ENCODE results near the gene ATPAF2.

The ATPAF2 gene

DNA sequence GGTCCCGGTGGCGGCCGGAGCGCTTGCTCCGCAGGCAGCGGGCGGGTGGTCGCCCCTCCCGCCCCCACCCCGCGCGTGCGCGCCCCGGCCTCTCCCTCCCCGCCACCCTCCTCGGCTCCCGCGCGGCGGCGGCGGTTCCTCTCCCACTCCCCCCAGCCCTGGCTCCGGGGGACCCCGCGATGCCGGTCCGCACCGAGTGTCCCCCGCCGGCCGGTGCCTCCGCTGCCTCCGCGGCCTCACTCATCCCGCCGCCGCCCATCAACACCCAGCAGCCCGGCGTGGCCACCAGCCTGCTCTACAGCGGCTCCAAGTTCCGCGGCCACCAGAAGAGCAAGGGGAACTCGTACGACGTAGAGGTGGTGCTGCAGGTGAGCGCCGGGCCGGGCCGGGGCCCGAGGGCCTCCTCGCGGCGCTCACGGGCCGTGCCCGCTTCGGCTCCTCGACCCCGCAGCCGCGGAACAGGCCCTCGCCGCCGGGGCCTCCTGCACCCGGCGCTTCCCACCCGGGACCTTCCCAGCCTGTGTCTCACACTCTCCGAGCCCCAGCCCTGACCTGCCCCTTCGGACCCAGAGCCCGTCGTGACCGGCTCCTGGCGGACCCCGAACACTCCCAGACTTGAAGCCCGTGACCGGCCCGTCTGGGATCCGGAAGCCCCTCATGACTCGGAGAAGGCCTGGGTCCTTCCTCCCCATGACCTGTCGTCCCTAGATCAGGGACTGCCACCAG, 730 bp upstream of the ATPAF2 start:
- peak; percentile 29 for DNase-seq

DNA sequence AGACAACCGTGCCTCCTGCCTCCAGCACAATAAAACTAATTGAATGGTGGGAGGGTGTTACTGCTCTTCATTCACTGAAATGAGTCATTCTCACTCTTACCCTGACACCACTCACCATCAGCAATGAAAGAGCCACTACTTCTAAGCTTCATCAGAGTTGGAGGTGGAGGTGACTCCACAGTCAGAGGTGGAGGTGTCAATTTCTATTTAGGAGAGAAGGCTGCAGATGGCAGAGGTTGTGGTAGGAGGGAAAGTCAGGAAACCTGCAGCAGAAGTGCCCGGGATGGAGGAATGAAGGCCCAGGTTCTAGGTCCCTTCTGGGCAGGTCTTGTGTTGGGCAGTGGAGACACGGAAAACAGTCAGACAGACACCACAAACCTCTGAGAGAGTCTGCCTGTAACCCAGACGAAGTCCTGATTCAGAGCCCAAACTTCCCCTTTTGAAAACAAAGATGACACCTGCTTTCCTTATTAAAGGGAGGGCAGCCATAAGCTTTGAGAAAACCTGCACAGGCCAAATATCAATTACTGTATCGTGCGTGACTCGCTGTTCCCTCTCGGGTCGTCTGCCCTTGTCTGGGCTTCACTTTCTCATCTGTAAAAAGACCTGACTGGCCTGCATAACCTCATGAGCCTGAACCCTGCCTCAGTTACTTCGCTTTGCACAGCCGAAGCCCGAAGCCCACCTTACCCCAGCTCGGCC, 668 bp downstream of the ATPAF2 start:
- peak; percentile 59 for DNase-seq

DNA sequence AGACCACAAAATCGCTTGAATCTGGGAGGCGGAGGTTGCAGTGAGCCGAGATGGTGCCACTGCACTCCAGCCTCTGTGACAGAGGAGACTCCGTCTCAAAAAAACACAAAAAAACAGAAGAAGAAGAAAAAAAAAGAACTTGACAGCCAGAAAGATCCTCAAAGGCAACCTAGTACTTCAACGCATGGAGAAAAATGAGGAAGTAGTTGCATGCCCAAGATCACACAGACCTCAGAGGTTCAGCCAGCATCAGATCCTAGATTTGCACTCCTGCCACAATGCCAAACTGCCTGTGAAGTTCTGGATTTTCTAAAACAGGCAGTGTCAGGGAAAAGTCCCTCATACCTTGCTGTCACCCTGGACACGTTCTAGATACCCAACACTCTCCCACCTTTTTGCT, 1.5 kb downstream of the ATPAF2 start:
- DNase-seq: peak; percentile 57

DNA sequence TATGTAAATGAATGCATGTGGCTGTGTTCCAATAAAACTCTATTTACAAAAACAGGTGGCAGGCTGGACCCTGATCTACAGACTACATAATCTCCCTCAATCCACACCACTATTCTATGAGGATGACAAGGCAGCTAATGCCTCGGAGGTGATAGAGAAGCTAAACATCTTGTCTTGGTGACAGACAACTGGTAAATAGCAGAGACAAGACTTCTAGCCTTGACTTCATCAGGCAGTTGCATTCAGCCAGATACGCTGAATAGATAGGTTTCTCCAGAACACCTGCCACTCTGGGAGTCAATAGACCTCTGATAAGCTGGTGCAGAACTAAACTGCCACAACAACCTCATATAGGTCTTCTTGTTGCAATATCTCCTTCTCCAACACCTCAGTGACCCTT, 3.3 kb downstream of the ATPAF2 start:
- no peak for DNase-seq

DNA sequence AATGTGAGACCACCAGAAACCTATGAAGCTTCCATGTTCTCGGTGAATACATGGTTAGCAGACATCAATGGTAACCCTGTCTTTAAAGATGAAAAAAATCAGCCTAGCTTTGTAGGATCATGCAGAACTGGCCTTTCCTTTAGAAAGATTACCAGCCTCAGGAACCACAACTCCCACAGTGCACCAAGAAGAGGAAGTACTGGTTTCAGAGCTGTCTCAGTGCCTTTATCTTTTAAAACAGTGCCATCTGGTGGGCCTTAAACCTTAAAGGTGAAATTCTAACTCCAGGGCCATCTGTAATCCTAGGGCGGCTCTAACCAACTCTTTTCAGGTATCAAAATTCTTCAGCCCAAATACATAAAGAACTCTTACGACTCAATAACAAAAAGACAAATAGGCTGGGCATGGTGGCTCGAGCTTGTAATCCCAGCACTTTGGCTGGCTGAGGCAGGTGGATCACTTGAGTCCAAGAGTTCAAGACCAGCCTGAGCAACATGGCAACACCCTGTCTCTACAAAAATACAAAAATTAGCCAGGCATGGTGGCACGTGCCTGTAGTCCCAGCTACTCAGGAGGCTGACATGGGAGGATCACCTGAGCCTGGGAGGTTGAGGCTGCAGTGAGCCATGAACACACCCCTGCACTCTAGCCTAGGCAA, 5.4 kb downstream of the ATPAF2 start:
- DNase-seq: peak; percentile 93

DNA sequence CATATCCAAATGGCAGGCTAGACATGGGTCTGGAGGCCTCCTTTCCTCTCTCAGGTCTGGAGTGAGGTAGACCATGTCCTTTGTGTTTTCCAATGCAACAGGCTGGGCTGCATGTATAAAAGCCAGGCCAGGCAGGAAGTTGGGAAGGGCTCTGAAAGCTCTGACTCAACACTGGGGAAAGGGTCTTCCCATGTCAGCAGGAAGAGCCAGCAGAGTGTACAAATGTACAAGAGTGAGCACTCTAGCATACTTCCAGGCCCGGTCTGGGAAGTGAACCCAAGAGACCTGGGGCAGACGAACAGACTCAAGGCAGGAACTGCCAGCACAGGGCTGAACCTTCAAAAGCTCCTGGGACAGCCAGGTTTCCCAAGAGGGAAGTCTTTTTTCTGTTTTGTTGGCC, 7.0 kb downstream of the ATPAF2 start:
- peak; percentile 27 for DNase-seq

DNA sequence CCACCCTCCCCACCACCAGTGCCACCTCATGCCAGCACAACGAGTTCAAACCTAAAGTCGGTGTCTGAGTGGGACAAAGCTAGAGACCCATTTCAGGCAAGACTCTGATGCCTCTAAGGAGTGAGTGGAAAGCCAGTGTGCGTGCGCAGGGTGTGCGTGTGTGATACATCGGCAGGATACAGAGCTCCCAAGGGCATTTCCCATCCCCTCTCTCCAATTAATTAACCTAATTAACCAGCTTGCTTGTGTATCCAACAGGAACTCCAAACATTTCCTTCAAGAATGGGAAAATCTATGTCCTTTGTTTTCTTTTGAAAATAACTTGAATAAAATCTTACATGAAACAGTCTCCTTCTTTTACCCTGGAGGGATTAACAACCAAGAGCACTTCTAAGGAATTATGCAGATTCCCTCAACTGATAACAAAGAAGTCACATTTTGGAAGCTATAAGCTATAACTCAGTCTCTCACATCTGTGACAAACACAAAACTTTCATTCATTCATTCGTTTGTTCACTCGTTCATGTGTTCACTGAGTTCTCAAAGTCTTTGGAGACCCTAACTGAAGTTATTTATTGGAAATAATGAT, 9.9 kb downstream of the ATPAF2 start:
- no peak for DNase-seq

DNA sequence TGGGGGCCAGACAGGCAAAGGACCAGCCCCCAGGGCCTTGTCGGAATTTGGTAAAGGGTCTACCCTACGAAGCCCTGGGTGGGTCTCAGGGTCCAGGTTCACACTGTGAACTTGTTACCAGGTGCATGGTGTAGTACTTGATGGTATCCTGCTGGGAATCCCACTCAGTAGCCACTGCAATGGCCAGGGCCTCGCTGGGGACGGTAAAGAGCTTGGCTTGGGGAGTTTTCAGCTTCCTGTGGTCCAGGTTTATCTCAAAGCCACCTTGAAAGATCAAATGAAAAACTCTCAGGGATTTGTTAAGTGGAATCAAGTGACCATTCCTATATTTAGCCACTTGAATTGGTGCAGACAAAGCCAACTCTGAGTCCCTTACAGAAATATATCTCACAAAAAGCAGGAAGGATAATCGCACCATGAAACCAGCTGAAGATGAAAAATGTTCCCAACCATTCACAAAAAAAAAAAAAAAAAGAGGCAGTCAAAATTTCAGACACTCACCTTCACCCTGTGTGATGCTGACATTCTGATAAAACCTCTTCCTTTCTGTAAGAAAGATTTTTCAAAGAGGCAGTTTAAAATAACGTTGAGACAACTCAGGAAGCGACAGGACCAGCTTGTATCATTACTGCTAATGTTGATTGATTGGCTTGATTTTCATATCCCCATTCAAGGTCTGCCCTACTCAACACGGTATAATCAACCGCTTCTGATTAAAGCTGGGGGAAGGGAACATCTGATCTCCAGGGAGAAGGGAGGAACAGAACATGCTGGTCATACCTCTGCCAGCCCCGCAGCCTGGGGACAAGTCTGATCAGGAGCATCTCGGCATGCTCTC, 10.6 kb downstream of the ATPAF2 start:
- DNase-seq: no peak

DNA sequence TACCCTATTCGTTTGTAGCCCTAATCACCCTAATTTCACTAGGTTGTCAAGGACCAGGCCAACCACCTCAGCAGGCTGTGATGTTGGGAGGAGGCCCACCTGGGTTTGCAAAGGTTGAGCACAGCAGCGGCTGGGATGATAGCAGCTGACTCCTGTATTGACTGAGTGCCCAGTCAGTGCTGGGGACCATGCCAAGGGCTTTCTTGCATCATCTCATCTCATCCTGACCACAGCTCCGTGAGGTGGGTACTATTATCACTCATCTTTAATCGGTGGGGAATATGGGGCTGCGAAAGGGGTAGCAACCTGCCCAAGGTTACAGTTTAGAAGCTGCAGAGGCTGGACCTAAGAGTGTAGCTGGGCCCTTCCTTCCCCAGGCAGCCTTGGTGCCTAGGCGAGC, 11.7 kb downstream of the ATPAF2 start:
- no peak for DNase-seq

DNA sequence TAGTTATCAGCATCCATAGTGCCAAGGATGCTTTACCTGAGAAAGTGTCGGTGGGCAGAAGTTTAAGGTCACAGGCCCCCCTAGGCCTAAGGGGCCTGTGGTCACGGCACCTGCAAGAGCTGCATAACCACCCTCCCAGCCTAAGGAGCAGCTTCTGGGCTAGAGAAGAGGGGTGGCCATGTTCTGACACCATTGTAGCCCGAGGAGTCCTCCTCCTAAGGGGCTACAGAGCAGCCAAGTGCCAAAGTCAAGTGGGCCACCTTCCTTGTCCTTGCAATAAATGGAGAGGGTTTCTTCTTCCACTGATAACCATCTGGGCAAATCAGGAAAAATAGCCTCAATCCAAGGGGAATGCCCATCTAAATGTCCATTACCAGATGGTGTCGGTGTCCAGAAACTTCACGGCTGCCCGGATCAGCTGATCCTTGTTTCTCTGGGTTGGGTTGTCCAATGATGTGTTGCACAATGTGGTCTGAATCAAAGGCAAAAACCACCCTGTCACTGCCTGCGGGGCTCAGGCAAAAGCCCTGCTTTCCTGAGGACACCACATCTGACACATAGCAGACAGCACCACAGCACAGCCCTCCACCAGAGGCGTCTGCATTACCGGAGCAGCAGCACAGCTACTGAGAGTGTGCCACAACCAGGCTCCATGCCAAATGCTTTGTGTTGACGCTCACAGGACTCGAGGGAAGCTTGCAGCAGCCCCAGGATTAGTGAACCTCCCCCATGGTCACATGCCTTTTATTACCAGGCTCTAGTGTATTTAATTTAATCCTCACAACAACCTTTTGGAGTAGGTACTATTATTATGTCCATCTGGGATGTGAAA, 12.8 kb downstream of the ATPAF2 start:
- DNase-seq: peak; percentile 90

DNA sequence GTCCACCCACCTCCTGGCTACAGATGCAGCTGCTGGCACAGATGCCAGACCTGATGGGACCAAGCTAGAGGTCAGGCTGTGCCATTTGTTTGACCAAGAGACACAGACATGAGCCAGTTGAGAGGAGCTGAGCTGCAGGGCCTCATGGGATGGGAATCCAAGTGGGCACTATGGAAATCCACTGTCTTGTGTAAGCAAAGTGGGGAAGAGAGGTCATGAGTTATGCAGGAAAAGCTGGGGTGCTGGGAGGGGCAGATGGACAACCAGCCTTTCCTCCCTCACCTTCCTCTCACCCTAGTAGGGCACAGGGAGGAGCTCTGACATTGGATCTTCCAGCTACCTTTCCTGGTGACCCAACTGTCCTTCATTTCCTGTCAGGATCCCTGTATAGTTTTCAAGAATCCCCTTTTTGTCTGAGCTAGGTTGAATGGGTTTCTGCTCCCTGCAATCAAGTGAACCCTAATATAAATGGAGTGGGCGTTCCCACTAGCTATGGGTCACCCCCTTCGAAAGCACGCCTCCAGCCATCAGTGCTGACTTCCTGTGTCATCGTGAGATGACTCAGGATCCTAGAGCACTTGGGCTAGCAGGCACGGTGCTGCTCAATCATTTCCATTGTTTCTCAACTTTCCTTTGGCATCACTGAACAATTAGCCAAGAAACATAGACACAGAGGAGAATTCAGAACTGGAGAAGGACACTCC, 13.6 kb downstream of the ATPAF2 start:
- peak; percentile 91 for DNase-seq

DNA sequence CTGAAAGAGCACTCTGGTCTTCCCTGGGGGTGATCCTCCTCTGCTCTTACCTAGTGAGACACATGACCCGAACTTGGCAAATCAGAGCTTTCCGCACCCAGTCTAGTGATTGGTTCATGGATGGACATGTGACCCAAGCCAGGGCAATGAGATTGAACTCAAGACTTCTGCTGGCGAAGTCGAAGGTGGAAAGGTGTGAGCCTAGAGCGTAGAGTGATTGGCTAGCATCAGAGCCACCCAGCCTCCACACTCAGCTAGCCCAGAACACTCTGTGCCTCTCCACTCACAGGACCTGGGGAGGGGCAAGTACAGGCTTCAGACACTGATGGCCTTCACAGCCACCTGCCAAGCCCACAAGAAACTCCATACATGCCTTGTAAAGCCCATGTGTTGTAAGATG, 17.6 kb downstream of the ATPAF2 start:
- no peak for DNase-seq

DNA sequence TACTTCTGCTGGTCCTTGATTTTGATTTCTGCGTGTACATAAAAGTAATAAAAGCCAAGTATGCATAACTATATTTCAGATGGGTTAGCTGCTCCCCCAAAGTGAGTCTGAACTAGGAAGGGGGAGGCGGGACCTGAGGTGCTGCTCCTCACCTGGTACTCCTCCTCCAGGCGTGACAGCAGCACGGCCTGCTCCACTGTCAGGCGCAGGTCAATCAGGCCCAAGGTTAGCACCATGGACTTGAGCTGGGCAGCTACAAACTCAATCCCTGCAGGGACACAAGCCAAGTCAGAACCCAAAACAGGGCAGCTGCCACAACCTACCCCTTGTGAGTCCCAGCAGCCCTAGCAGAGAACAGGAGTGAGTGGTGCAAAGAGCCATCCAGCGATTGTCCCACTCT, 18.0 kb downstream of the ATPAF2 start:
- no peak for DNase-seq

DNA sequence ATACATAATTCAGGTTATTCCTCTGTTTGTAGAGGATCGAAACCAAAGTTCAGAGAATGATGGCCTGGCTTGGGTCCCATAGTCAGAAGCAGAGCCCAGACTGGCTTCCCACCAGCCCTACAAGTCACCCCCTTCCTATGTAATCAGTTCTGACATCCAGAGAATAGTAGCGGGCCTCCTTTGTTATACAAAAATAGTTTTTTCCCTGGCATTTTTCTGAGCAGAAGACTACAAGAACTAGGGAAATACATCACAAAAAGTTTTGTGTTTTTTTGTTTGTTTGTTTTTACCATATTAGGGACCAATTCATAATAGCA, 19.2 kb downstream of the ATPAF2 start:
- no peak for DNase-seq

DNA sequence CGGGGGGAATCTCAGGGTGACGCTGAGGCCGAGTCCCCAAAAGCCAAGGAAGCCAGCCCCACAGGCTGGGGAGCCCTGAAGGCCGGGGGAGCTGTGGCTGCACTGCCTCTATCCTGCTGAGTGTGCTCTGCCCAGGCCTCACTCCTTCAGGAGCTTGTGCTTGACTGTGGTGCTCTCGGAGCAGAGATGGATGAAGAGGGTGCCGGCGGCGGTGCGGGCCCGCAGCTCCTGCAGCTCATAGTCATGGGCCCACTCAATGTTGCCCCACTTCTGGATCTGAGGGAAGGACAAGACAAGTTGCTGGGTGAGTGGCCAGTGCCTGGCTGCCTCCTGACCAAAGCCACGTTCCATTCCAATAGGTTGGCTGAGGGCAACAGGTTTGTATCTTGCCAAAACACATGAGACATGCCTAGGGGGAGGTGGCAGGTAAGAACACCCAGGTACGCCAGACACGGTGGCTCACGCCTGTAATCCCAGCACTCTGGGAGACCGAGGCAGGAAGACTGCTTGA, 20.5 kb downstream of the ATPAF2 start:
- no peak for DNase-seq

DNA sequence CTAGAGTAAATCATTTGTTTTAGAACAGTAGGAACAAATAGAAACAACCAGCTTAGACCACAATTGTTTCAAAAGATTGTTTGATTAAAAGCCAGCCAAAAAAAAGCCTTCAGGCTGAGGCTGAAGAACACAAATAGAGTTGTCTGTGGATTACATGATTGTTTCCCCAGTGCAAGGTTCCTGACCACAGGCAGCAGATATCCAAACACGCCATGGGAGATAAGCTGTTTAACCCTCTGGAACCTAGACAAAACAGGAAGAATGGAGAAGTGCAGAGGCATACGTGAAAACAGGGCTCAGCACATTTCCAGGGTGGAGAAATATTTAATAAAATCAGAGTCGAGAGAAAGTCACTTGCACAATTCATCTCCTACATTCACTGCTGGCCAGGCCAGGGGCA, 21.0 kb downstream of the ATPAF2 start:
- no peak for DNase-seq

DNA sequence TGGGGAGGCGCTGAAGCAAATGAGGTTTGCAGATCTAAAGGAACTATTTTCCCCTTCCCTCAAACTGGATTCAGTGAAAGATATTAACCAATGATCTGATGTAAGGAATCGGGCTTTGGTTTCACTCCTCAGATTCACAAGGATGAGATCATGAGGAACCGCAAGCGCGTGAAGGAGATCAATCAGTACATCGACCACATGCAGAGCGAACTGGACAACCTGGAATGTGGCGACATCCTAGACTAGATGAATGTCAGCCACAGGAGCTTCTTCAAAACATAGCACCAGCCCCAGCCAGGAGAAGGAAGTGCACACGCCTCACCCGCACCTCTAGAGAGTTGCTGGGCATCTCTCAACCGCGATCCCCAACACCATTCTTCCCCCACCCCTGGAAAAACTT, 22.5 kb downstream of the ATPAF2 start:
- DNase-seq: no peak

DNA sequence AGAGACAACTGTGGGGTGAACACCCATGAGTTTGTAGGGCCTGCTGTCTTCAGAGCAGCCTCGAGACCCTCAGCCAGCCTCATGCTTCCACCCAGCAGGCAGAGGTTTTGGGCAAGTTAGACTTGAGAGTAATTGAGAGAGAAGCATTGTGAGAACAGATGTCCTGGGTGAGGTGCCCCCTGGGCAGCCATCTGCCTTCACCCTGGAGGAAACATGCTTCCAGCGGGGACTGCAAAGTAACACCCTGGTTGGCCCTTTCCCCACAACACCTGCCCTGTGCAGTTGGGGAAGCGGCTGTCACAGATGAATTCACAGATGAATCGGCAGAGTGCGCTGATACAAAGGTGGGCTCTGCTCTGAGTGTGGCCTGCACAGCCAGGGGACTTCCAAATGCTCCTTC, 23.4 kb downstream of the ATPAF2 start:
- no peak for DNase-seq

DNA sequence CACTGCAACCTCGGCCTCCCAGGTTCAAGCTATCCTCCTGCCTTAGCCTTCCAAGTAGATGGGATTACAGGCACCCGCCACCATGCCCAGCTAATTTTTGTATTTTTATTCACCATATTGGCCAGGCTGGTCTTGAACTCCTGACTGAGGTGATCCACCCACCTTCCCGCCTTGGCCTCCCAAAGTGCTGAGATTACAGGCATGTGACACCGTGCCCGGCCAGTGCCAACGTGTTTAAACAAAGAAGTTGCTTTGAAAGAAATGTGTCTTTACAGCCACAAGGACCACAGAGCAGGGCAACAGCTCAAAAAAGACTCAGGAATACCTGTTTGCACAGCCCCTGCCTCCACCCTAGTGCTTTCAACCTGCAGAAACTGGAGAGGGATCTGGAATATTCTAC, 25.0 kb downstream of the ATPAF2 start:
- no peak for DNase-seq

DNA sequence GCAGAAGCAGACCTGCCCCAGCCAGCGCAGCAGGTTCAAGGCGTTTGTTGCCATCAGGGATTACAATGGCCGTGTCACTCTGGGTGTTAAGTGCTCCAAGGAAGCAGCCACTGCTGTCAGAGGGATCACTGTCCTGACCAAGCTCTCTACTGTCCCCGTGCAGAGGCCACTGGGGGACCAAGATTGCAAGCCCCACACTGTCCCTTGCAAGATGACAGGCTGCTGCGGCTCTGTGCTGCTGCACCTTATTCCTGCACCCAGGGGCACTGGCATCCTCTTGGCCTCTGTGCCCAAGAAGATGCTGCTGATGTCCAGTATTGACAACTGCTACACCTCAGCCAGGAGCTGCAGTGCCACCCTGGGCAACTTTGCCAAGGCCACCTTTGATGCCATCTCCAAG, 27.7 kb downstream of the ATPAF2 start:
- DNase-seq: no peak

All from suppressor macrophage treated with lipopolysaccharide for 4 hours (primary cell).